ENCODE results near the gene TMEM59L. TPM values are rescaled to one million over a fixed set of nuclear protein-coding genes. Genes with fewer than 3 reads are reported as not detected.

Gene TMEM59L
- total RNA-seq, 2 experiments from 2014 or later, result not detected

DNA sequence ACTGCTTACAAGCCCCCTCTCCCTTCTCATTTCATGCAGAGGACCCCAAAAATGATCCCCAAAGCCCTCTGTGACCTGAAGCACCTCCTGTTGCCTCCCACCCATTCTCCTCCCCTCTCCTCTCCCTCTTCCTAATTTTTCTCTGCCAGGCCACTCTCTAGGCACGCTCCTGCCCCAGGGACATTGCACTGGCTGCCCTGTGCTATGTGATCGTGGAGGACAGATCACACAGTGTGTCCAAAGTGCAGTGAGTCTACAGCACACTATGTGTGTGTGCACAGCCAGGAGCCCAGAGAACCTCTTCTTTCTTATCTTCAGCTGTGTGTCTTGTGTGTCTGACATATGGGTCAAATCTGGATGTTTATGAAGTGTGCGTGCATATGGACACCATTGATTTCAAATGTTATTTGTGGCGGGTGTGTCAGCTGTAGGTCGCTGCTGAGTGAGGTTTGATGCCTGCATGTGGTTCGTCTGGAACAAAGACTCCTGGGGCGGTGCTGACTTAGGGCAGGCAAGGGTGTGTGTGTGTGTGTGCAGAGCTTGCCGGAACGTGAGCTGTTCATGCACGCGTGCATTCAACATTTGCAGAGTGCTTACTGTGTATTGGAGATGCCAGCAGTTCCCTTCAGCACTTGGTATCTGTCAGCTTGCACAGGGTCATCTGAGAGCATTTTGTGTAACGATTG lies 22.1 kb downstream of the TMEM59L start:
- H3K4me1 Mint-ChIP-seq (ENCODE audit: low read depth), result peaks cover 22% of the 10 kb centered on the region
- no peak overlapping the region for H3K27ac Mint-ChIP-seq
- H3K36me3 Mint-ChIP-seq (ENCODE audit: low read depth), result no peaks in the 10 kb centered on the region
- ATAC-seq (no peak), DNase-seq (no peak)
- POLR2A ChIA-PET, result interaction anchor here (0.7 kb wide), 1 partner anchor 196 kb away, joined by 3 read pairs; no protein-coding TSS in a partner anchor
- CTCF ChIA-PET, result interaction anchor here (0.8 to 1.0 kb wide), 2 partner anchors 112 to 194 kb away, joined by 3 to 4 read pairs; no protein-coding TSS in a partner anchor
- no peak overlapping the region for H3K4me3 Mint-ChIP-seq
- H3K9me3 Mint-ChIP-seq (ENCODE audit: insufficient read depth), result no peaks in the 10 kb centered on the region
- H3K27me3 Mint-ChIP-seq (ENCODE audit: low read depth), result peaks cover 9% of the 10 kb centered on the region

- Mint-ChIP-seq H3K4me3 (peak overlapping the region; percentile 85), H3K9me3 (ENCODE audit: insufficient read depth) (no peaks in the 10 kb centered on the region), H3K27ac (peak overlapping the region; percentile 87), H3K36me3 (ENCODE audit: low read depth) (no peaks in the 10 kb centered on the region), H3K27me3 (ENCODE audit: low read depth) (peaks cover 9% of the 10 kb centered on the region), H3K4me1 (ENCODE audit: low read depth) (peaks cover 22% of the 10 kb centered on the region)
- DNase-seq, result no peak
- CTCF ChIA-PET, result interaction anchor here (0.8 kb wide), 1 partner anchor 113 kb away, joined by 3 read pairs; no protein-coding TSS in a partner anchor
- ATAC-seq, result no peak
- POLR2A ChIA-PET, result interaction anchor here (0.7 kb wide), 1 partner anchor 41 kb away, joined by 3 read pairs; no protein-coding TSS in a partner anchor
Measured at GRCh38 chr19:18635831-18636182, 23.1 kb downstream of the TMEM59L start.

GRCh38 chr19:18636183-18636968 lies 23.7 kb downstream of the TMEM59L start:
- ChIA-PET POLR2A (no interaction called here), CTCF (no interaction called here)
- Mint-ChIP-seq H3K9me3 (ENCODE audit: insufficient read depth) (no peaks in the 10 kb centered on the region), H3K4me3 (peak overlapping the region; percentile 85), H3K36me3 (ENCODE audit: low read depth) (no peaks in the 10 kb centered on the region), H3K4me1 (ENCODE audit: low read depth) (peaks cover 22% of the 10 kb centered on the region), H3K27me3 (ENCODE audit: low read depth) (peaks cover 9% of the 10 kb centered on the region), H3K27ac (peak overlapping the region; percentile 87)
- peak; percentile 99 for DNase-seq
- ATAC-seq, result peak; percentile 95

DNA sequence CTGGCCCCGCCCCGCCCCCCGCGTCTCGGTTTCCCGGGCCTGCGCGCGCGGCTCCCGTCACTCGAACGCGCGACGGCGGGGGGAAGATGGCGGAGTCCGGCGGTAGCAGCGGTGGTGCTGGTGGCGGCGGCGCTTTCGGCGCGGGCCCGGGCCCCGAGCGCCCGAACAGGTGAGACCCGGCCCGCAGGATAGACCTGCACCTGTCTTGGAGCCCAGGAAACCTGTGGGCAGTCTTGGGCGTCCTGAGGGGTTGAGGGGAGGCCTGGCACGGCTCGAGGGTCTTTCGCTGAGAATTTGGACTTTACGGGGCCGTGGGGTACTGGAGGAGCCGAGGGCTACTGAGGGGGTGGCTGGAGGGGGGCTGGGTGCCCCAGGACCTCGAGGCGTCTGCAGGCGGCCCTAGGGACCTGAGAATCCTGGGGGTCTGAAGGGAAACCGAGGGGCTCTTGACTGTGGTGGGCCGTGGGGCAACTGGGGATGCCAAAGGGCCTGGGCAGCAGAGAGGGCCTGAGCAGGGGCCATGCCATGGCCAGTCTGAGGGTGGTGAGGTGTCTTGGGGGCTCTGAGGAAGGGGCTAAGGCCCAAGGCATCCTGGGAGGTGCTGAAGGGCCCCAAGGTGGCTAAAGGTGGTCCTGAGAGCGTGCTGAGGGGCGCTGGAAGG lies 24.4 kb downstream of the TMEM59L start, which contains the start of gene KLHL26:
Gene KLHL26 (plus strand): TSS at position 60 of the 661 bp plus-strand sequence. CDS start 27 bp downstream, at position 87.
- DNase-seq (no peak), ATAC-seq (no peak)
- Mint-ChIP-seq H3K27ac (peak within 1 kb of the TSS; percentile 87), H3K4me1 (ENCODE audit: low read depth) (peaks cover 22% of the 10 kb centered on the region), H3K4me3 (peak within 1 kb of the TSS; percentile 85), H3K27me3 (ENCODE audit: low read depth) (peaks cover 9% of the 10 kb centered on the region), H3K36me3 (ENCODE audit: low read depth) (no peaks in the 10 kb centered on the region), H3K9me3 (ENCODE audit: insufficient read depth) (no peaks in the 10 kb centered on the region)
- ChIA-PET CTCF (no interaction called here), POLR2A (no interaction called here)

- Mint-ChIP-seq H3K4me1 (ENCODE audit: low read depth) (peaks cover 22% of the 10 kb centered on the region), H3K27me3 (ENCODE audit: low read depth) (peaks cover 9% of the 10 kb centered on the region), H3K4me3 (peak overlapping the region; percentile 85), H3K9me3 (ENCODE audit: insufficient read depth) (no peaks in the 10 kb centered on the region), H3K36me3 (ENCODE audit: low read depth) (no peaks in the 10 kb centered on the region), H3K27ac (peak overlapping the region; percentile 80)
- CTCF ChIA-PET, result no interaction called here
- ATAC-seq (no peak), DNase-seq (peak; percentile 23)
- POLR2A ChIA-PET, result no interaction called here
Measured at GRCh38 chr19:18637673-18638630, 25.3 kb downstream of the TMEM59L start.

- Mint-ChIP-seq H3K36me3 (ENCODE audit: low read depth) (no peaks in the 10 kb centered on the region), H3K27me3 (ENCODE audit: low read depth) (peaks cover 2% of the 10 kb centered on the region), H3K4me1 (ENCODE audit: low read depth) (peaks cover 26% of the 10 kb centered on the region), H3K27ac (no peak overlapping the region), H3K4me3 (no peak overlapping the region), H3K9me3 (ENCODE audit: insufficient read depth) (no peaks in the 10 kb centered on the region)
- ATAC-seq, result no peak
- no peak for DNase-seq
- POLR2A ChIA-PET, result no interaction called here
- CTCF ChIA-PET, result interaction anchor here (1.2 kb wide), 1 partner anchor 36 kb away, joined by 3 read pairs; no protein-coding TSS in a partner anchor
Measured at GRCh38 chr19:18639706-18640243, 27.1 kb downstream of the TMEM59L start.

DNA sequence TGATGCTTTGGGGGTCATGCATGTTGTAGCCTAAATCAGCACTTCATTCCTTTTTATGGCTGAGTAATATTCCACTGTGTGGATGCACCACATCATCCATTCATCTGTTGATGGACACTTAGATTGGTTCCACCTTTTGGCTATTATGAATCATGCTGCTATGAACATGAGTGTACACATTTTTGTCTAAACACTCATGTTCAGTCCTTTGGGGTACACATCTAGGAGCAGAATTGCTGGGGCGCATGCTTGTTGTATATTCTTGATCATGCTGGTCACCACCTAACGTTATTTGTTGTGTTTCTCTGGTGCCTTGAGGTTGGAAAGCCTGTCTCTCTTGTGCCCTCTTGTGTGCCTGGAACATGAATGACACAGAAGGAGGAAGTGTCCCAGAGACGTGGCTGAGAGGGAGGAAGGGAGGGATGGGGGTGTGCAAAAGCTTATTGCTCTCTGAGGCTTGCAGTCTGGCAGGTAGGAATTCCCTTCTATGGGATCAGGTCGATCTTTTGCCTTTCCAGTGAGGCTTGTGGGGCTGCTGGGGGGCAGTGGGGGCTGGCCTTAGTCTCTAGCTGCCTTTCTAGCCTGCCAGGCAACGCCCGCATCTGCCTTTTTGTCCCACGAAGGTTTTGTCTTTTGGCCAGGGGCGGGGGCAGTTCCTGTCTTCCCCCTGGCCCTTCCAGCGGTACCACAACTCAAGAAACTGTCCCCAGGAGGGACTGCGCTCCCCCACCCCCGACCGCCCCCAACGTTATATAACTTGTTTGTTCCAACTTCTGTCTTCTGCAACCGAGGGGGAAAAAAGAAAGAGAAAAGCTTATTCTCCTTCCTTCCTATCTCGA lies 31.7 kb downstream of the TMEM59L start:
- no peak for ATAC-seq
- H3K27me3 Mint-ChIP-seq (ENCODE audit: low read depth), result no peaks in the 10 kb centered on the region
- H3K36me3 Mint-ChIP-seq (ENCODE audit: low read depth), result no peaks in the 10 kb centered on the region
- H3K27ac Mint-ChIP-seq, result no peak overlapping the region
- ChIA-PET CTCF (interaction anchor here (1.0 kb wide), 1 partner anchor 173 kb away, joined by 3 read pairs; no protein-coding TSS in a partner anchor), POLR2A (no interaction called here)
- H3K4me3 Mint-ChIP-seq, result no peak overlapping the region
- peaks cover 15% of the 10 kb centered on the region for H3K4me1 Mint-ChIP-seq (ENCODE audit: low read depth)
- H3K9me3 Mint-ChIP-seq (ENCODE audit: insufficient read depth), result no peaks in the 10 kb centered on the region
- no peak for DNase-seq

DNA sequence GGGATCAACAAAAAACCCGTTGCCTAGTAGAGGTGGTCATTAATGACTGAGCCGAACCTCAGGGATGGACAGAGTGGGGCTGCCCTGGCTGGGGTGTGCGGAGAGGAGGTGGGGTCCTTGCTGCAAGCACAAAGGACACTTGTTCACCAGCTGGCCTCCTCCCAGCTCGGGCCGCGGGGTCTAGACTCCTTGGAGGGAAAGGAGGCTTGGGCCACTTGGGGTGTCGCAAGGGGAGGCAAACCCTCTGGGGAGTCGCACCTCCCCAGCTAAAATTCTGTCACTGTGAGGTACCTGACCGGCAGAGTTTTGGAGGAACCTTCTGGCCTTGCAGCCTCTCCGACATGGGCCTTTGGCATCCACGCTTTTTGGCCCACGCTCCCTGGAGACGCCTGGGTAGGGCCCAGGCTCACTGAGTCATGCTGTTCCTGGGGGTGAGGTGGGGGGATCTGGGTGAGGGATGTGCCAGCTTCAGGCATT lies 32.4 kb downstream of the TMEM59L start:
- ATAC-seq (no peak), DNase-seq (no peak)
- CTCF ChIA-PET, result interaction anchor here (1.0 kb wide), 1 partner anchor 174 kb away, joined by 3 read pairs; no protein-coding TSS in a partner anchor
- Mint-ChIP-seq H3K36me3 (ENCODE audit: low read depth) (no peaks in the 10 kb centered on the region), H3K4me3 (no peak overlapping the region), H3K27me3 (ENCODE audit: low read depth) (no peaks in the 10 kb centered on the region), H3K9me3 (ENCODE audit: insufficient read depth) (no peaks in the 10 kb centered on the region), H3K27ac (no peak overlapping the region), H3K4me1 (ENCODE audit: low read depth) (peaks cover 18% of the 10 kb centered on the region)
- POLR2A ChIA-PET, result no interaction called here

GRCh38 chr19:18646535-18647370 lies 34.1 kb downstream of the TMEM59L start:
- DNase-seq (no peak), ATAC-seq (no peak)
- Mint-ChIP-seq H3K27me3 (ENCODE audit: low read depth) (no peaks in the 10 kb centered on the region), H3K9me3 (ENCODE audit: insufficient read depth) (no peaks in the 10 kb centered on the region), H3K36me3 (ENCODE audit: low read depth) (no peaks in the 10 kb centered on the region), H3K27ac (no peak overlapping the region), H3K4me1 (ENCODE audit: low read depth) (peaks cover 19% of the 10 kb centered on the region), H3K4me3 (no peak overlapping the region)
- ChIA-PET CTCF (no interaction called here), POLR2A (no interaction called here)

DNA sequence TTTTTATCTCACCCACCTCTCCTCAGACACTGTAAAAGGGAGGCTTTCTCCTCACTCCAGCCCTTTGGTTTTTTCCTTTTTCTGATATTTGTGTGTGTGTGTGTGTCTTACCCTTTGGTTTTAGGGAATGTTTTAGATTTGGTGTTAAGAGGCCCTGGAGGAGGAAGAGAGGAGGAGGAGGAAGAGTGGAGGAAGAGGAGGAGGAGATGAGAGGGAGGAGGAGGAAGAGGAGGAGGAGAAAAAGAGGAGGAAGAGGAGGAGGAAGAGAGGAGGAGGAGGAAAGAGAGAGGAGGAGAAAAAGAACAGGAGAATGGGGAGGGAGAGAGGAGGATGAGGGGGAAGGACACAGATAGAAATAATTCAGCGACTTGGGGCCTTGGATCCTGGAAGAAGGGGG lies 34.7 kb downstream of the TMEM59L start:
- H3K27ac Mint-ChIP-seq, result no peak overlapping the region
- H3K36me3 Mint-ChIP-seq (ENCODE audit: low read depth), result no peaks in the 10 kb centered on the region
- no peak for DNase-seq
- ATAC-seq, result no peak
- H3K27me3 Mint-ChIP-seq (ENCODE audit: low read depth), result no peaks in the 10 kb centered on the region
- CTCF ChIA-PET, result no interaction called here
- H3K4me1 Mint-ChIP-seq (ENCODE audit: low read depth), result peaks cover 19% of the 10 kb centered on the region
- POLR2A ChIA-PET, result no interaction called here
- no peak overlapping the region for H3K4me3 Mint-ChIP-seq
- no peaks in the 10 kb centered on the region for H3K9me3 Mint-ChIP-seq (ENCODE audit: insufficient read depth)

Measured in activated CD8-positive, alpha-beta T cell treated with anti-CD3 and anti-CD28 coated beads, Interleukin-2, amount 10 ng/mL, durations not matched to agents 7 days and 5 days (primary cell).